ENCODE results near the gene LPP.

DNA sequence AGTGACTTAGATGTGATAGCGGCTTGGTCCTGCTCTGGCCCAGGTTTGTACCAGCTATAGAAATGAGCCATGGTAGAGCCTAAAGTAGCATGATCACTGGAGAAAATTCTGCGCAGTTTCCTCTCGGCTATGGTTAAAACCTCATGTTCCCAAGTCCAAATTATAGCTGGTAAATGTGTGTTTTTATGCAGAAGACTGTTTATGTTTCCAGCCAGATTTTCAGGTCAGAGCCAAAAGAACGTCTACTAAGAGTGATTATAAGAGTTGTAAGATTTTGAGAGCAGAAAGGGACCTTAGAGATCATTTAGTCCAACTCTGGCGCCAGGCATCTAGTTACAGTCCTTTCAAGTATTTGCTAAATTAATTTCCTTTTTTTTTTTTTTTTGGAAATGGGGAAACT, 333.7 kb downstream of the LPP start:
- TF ChIP-seq, protein P1, sequence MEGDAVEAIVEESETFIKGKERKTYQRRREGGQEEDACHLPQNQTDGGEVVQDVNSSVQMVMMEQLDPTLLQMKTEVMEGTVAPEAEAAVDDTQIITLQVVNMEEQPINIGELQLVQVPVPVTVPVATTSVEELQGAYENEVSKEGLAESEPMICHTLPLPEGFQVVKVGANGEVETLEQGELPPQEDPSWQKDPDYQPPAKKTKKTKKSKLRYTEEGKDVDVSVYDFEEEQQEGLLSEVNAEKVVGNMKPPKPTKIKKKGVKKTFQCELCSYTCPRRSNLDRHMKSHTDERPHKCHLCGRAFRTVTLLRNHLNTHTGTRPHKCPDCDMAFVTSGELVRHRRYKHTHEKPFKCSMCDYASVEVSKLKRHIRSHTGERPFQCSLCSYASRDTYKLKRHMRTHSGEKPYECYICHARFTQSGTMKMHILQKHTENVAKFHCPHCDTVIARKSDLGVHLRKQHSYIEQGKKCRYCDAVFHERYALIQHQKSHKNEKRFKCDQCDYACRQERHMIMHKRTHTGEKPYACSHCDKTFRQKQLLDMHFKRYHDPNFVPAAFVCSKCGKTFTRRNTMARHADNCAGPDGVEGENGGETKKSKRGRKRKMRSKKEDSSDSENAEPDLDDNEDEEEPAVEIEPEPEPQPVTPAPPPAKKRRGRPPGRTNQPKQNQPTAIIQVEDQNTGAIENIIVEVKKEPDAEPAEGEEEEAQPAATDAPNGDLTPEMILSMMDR (IDR thresholded peaks at IDR 0.05; ENCODE audit: low read depth, low read length, poor library complexity, severe bottlenecking): no peak
- no peak for TF ChIP-seq EZH2phosphoT487 (IDR thresholded peaks at IDR 0.05; ENCODE audit: borderline replicate concordance, low read length)
